Measurements from ENCODE around the gene PXMP4. TPM values are rescaled to one million over a fixed set of nuclear protein-coding genes. Genes with fewer than 3 reads are reported as not detected.
A peak's percentile ranks its signal among the peaks of the same experiment; 100 is the strongest.

The PXMP4 gene
- total RNA-seq, 1 experiment from 2014 or later: 14.5 TPM

GRCh38 chr20:33684533-33685327 is 35.4 kb downstream of the PXMP4 start:
- no peak for DNase-seq (ENCODE audit: low spot score)

GRCh38 chr20:33681728-33682353 is 38.3 kb downstream of the PXMP4 start:
- no peak for DNase-seq (ENCODE audit: low spot score)

GRCh38 chr20:33681288-33681687 is 38.8 kb downstream of the PXMP4 start:
- no peak for DNase-seq (ENCODE audit: low spot score)

GRCh38 chr20:33680686-33681085 is 39.4 kb downstream of the PXMP4 start:
- DNase-seq (ENCODE audit: low spot score): no peak

- DNase-seq (ENCODE audit: low spot score): no peak
These were observed 40.2 kb downstream of the PXMP4 start for GRCh38 chr20:33679758-33680485.

- DNase-seq (ENCODE audit: low spot score): no peak
These were observed 42.0 kb downstream of the PXMP4 start for GRCh38 chr20:33677991-33678702.

GRCh38 chr20:33676652-33677645 is 43.2 kb downstream of the PXMP4 start:
- DNase-seq (ENCODE audit: low spot score): no peak

GRCh38 chr20:33676121-33676520 is 44.0 kb downstream of the PXMP4 start:
- DNase-seq (ENCODE audit: low spot score): no peak

GRCh38 chr20:33675136-33675959 is 44.8 kb downstream of the PXMP4 start:
- no peak for DNase-seq (ENCODE audit: low spot score)

GRCh38 chr20:33674294-33675135 is 45.6 kb downstream of the PXMP4 start, which contains the start of gene NECAB3:
TSS of gene NECAB3 (minus strand) at chr20:33674428. CDS start at chr20:33674352, 76 bp downstream.
- peak; percentile 81 for DNase-seq (ENCODE audit: low spot score)

GRCh38 chr20:33673410-33674293 is 46.5 kb downstream of the PXMP4 start:
- peak; percentile 44 for DNase-seq (ENCODE audit: low spot score)

- no peak for DNase-seq (ENCODE audit: low spot score)
These were observed 47.0 kb downstream of the PXMP4 start for GRCh38 chr20:33673114-33673409.

GRCh38 chr20:33672426-33673113 is 47.5 kb downstream of the PXMP4 start:
- peak; percentile 17 for DNase-seq (ENCODE audit: low spot score)

GRCh38 chr20:33671573-33672288 is 48.4 kb downstream of the PXMP4 start:
- no peak for DNase-seq (ENCODE audit: low spot score)

GRCh38 chr20:33670715-33671499 is 49.2 kb downstream of the PXMP4 start:
- no peak for DNase-seq (ENCODE audit: low spot score)

Measured in HT-29 (cell line).